ENCODE results near the gene APOL3. TPM values are rescaled to one million over a fixed set of nuclear protein-coding genes. Genes with fewer than 3 reads are reported as not detected.
A peak's percentile ranks its signal among the peaks of the same experiment; 100 is the strongest.
"Not testable (repeated sequence)": the region's sequence is repeated elsewhere in the genome, so short reads cannot be mapped to it uniquely, and the experiment has no call there.

The APOL3 gene, protein sequence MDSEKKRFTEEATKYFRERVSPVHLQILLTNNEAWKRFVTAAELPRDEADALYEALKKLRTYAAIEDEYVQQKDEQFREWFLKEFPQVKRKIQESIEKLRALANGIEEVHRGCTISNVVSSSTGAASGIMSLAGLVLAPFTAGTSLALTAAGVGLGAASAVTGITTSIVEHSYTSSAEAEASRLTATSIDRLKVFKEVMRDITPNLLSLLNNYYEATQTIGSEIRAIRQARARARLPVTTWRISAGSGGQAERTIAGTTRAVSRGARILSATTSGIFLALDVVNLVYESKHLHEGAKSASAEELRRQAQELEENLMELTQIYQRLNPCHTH
- 10 to 100 TPM; 33.4 to 43.9 (median 38.9) TPM for polyA plus RNA-seq (ENCODE audit: insufficient read depth in 1 of 5, insufficient read length in 5 of 5, low replicate concordance in 1 of 5)
- long read RNA-seq, donor 1, partial matches to known transcripts, result 0 of 3 reads
- long read RNA-seq, donor 1, other reads (novel, unspliced or antisense), result 0 of 3 reads
- long read RNA-seq, donor 2, partial matches to known transcripts, result 0 of 1 reads
- long read RNA-seq, donor 2, other reads (novel, unspliced or antisense), result 0 of 1 reads
- long read RNA-seq, donor 3, partial matches to known transcripts, result 0 of 2 reads
- long read RNA-seq, donor 3, other reads (novel, unspliced or antisense), result 0 of 2 reads
- long read RNA-seq, donor 4, partial matches to known transcripts, result 0 of 1 reads
- long read RNA-seq, donor 4, other reads (novel, unspliced or antisense), result 0 of 1 reads
- long read RNA-seq, donor 5, partial matches to known transcripts, result 0 of 3 reads
- long read RNA-seq, donor 5, other reads (novel, unspliced or antisense), result 0 of 3 reads
- long read RNA-seq, donor 6, transcript APOL3-205 (4 exons, 2,214 nt), result major isoform, 10 of 10 reads
- long read RNA-seq, donor 6, partial matches to known transcripts, result 0 of 10 reads
- long read RNA-seq, donor 6, other reads (novel, unspliced or antisense), result 0 of 10 reads
- long read RNA-seq, donor 7, partial matches to known transcripts, result 5 of 6 reads
- long read RNA-seq, donor 7, other reads (novel, unspliced or antisense), result 0 of 6 reads
- long read RNA-seq, donor 8, result 0 reads

GRCh38 chr22:36160499-36160942, at the start of gene APOL3:
Gene APOL3 (minus strand): TSS chr22:36160755. CDS start chr22:36149055, 11,700 bp downstream.
- DNase-seq, result peak in 1 of 2 donors; percentile 38

DNA sequence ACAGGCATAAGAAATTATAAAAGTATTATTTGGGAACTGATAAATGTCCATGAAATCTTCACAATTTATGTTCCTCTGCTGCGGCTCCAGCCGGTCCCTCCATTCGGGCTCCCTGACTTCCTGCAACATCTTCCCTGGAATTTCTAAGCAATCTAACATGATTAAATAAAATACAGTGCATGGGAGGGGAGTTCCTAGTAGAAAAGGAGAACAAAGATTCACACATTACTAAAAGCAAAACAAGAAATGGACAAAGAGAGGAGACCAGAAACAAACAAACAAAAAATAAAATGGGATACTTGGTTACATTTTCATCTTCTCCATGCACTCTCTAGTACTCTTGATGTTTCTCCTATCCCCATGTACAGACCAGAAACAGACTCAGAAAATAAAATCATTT, 49.7 kb upstream of the APOL3 start:
- DNase-seq, result no peak

DNA sequence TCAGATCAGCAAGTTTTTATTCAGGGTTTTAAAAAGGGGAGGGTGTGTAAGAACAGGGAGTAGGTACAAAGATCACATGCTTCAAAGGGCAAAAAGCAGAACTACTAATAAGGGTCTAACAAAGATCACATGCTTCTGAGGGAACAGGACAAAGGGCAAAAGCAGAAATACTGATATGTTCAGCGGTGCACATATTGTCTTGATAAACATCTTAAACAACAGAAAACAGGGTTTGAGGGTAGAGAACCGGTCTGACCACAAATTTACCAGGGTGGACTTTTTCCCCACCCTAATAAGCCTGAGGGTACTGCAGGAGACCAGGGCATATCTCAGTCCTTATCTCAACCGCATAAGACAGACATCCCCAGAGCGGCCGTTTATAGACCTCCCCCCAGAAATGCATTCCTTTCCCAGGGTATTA, 48.9 kb upstream of the APOL3 start:
- not testable (repeated sequence) for DNase-seq

DNA sequence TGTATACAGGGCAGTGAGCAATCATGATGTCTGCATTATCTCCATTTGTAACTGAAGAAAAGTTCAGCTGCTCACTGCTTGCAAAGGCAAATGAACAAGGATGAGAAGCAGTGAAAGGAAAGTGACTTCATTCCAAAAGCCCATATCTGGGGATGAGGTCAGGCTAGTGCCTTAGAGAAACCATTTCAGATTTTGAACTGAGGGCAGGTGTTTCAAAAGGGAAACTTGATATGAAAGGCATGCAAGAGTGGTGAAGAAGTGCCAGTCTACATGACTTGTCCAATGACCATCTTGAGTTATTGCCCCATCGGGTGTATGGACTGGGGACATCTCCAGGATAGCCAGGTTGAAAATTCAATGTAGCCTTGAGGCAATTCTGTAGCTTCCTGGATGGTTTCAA, 48.4 kb upstream of the APOL3 start:
- DNase-seq, result no peak

- DNase-seq, result no peak
Measured at GRCh38 chr22:36208162-36208765, 47.7 kb upstream of the APOL3 start.

GRCh38 chr22:36206255-36206654, 45.7 kb upstream of the APOL3 start:
- no peak for DNase-seq

GRCh38 chr22:36205573-36205972, 45.0 kb upstream of the APOL3 start:
- not testable (repeated sequence) for DNase-seq

- no peak for DNase-seq
Measured at GRCh38 chr22:36204632-36205015, 44.1 kb upstream of the APOL3 start.

- no peak for DNase-seq
Measured at GRCh38 chr22:36204001-36204631, 43.6 kb upstream of the APOL3 start.

DNA sequence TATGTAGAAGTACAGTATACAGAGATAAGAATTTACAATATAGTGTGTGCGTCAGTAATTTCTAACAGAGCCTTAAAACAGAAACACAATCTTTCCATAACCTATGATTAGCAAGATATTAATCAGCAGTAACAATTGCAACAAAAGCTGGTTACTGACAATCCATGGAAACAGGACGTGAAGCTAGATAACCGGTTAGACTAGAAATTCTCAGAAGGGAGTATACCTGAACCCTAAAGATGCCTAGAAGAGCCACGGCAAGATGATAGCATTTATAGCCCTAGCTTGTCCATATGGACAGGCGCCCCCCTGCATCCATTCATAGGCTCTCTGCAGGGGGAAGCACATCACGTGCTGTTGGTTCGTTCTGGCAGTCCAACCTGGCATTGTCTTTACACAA, 42.9 kb upstream of the APOL3 start:
- not testable (repeated sequence) for DNase-seq

DNA sequence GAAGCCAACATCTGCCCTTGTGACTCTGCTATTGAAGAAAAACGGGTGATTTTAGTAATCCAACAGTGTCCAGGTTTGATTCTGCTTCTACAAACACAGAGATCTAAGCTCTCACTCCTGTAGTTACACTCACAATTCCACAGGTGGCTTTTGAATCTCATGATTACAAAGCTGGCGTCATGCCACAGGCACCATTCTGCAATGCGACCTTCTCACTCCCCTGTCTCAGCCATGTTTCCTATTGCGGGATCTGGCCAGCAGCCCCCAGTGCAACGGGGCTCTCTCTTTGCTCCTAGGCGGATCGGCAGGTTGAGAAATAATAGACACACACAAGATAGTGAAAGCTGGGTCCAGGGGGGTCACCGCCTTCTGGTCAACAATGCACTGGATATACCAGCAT, 42.4 kb upstream of the APOL3 start:
- DNase-seq, result peak; percentile 51 to 52

DNA sequence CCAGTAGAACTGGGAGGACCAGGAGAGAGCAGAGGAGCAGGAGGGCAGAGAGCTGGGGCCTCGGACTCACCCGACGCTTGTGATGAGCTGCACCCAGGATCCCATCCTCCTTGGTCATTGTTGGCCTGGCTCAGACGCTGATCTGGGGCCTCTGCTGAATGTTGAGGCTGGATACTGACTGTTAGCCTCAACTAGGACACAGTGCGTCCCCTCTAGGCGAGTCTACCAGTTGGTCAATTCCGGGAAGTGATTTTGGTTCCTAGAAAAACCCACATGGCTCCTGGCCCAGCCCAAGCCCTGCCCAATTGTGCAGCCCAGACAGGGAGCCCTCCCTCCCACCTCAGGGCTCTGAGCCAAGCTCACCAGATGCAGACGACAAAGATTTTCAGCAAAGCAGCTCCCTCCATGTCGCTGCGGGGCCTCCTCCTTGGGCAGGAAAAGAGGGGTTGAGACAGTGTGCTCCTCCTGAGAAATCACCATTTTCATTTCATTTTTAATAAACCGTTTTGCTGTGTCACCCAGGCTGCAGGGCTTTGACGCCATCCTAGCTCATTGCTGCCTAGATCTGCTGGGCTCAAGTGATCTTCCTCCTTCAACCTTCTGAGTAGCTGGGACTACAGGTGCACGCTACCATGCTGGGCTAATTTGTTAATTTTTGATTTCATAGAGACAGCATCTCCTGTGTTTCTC, 41.2 kb upstream of the APOL3 start, which contains the start of gene APOL4:
APOL4 (minus strand) TSS at position 180 of the 690 bp plus-strand sequence; CDS start at position 105, 75 bp downstream.
- DNase-seq, result peak; percentile 58 to 66

GRCh38 chr22:36201025-36201424, 40.5 kb upstream of the APOL3 start:
- DNase-seq, result not testable (repeated sequence)

DNA sequence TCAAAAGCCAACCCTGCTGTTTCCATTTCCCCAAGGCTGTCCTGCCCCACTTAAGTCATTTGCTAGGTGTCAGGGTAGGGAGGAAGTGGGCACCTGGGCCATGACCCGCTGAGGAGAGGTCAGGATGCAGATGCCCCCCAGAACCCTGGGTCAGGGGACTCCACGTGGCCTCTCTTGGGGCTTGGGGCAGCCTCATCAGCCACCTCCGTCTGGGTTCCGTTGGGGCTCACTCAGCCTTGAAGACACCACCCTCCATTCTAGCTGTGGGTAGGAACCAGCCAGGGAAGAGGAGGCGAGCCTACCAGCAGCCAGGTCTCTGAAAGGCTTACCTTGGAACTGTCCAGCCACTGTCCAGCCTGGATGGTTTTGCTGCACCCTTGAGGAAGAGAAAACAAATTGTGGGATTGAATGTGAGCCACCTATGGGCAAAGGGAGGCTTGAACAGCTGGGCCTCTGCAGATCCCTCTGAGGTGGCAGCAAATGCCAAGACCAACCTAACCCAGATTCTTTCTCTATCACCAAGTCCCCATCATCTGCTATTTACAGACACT, 38.5 kb upstream of the APOL3 start:
- DNase-seq, result no peak

- no peak for DNase-seq
Measured at GRCh38 chr22:36198536-36198935, 38.0 kb upstream of the APOL3 start.

DNA sequence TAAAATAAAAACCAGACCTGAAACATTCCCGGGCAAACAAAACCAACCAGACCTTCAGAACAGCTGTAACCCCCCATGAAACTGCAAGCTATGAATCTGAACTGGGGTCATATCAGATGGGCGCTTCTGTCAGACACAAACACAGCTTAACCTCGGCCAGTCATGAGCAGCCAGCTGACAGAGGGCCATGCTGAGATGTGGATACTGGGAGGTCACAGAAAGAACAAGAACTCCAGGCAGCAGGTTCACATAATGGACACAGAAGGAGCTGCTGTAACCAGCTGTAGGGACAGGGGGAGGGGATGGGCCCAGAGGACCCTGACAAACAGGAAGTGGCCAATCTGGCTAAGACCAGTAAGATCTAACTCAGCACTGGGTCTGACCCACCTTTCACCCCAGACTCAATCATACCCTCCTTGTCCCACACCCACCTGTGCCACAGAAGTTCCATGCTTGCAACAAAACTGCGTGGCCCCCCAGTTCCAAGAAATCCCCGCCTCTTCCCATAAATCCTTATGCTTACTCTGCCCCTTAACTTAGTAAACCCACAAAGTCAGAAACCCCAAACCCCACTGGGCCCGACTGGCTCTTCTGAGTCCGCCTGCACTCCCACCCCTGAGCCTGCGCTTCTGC, 37.1 kb upstream of the APOL3 start:
- peak; percentile 20 to 40 for DNase-seq

GRCh38 chr22:36197065-36197440, 36.5 kb upstream of the APOL3 start:
- DNase-seq, result peak; percentile 42 to 83

- DNase-seq, result no peak
Measured at GRCh38 chr22:36196254-36197064, 35.9 kb upstream of the APOL3 start.

GRCh38 chr22:36194971-36195370, 34.4 kb upstream of the APOL3 start:
- DNase-seq, result peak in 1 of 2 donors; percentile 55
